ENCODE data around the gene GNPTG.
A peak's percentile ranks its signal among the peaks of the same experiment; 100 is the strongest.

The GNPTG gene

GRCh38 chr16:1349351-1349750, 2.4 kb upstream of the GNPTG start:
- no peak for DNase-seq

- no peak for DNase-seq
Observed at GRCh38 chr16:1349951-1350350, 1.8 kb upstream of the GNPTG start.

DNA sequence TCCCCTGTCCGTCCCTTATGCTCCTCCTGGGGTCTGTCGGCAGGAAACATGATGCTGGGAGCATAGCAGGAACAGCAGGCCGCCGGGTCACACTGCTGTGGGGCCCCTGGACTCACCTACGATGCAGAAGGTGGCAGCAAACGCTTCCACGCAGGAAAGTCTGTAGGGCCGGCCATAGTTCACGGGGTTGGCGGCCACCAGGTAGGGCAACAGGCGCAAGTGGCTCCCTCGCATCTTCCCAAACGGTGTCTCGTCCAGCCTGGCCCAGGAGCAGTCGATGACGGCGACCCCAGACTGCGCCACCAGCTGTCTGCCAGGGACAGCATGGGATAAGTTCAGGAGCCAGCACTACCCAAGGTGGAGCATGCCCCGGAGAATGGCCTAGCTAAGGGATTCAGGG, 1.0 kb upstream of the GNPTG start:
- no peak for DNase-seq

DNA sequence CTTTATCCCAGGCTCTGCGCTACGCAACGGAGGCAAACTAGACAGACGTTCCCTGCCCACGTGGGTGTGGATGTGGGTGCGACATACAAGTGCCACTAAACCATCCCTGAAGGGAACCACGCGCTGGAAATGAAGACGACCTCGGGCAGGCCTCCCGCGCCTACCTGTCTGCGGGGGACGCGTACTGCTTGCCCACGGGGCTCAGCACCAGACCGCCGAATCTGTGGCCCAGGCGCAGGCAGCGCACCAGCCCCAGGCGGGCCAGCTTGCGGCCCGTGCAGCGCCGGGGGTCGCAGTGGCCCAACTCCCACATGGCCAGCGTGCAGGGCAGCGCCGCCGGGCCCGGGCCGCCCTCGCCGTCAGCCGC, 533 bp upstream of the GNPTG start:
- DNase-seq: no peak

- DNase-seq: no peak
Observed at GRCh38 chr16:1354815-1355540, 3.2 kb downstream of the GNPTG start.

GRCh38 chr16:1355591-1355990, 3.9 kb downstream of the GNPTG start:
- DNase-seq: no peak

DNA sequence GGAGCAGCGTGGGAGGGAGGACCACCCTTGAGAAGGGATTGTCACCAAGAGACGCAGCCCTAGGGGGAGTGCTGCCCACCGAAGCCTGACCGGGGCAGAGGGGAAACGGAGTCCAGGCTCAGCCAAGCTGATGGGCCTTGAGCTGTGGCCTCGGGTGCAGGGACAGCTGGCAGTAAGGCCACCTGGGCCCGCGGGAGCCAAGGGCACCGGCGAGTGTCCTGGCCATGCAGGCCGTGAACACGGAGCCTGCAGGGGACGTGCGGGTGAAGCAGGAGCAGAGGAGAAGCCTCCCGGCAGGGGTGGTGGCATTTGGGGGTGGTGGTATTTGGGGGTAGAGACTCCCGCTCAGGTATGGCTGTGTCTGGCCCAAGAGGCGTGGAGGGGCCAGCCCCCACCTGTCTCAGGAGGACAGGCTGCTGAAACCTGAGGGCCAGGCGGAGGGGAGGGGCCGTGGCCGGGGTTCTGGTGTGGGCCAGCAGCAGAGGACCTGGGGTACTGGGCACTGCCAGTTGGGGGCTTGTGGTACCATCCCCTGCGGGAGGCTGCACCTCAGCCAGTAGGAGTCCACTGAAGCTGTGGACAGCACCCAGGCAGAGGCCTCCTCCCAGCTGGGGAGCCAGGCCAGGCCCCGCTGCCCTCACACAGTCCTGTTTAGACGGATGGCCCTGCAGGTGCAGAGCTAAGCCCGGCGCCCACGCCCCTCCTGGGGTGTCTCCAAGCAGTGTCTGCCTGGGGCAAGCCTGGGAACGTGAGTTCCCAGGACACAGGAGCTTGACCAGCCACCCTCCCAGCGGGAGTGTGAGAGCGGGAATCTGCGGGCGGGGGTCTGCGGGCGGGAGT, 4.5 kb downstream of the GNPTG start:
- no peak for DNase-seq

DNA sequence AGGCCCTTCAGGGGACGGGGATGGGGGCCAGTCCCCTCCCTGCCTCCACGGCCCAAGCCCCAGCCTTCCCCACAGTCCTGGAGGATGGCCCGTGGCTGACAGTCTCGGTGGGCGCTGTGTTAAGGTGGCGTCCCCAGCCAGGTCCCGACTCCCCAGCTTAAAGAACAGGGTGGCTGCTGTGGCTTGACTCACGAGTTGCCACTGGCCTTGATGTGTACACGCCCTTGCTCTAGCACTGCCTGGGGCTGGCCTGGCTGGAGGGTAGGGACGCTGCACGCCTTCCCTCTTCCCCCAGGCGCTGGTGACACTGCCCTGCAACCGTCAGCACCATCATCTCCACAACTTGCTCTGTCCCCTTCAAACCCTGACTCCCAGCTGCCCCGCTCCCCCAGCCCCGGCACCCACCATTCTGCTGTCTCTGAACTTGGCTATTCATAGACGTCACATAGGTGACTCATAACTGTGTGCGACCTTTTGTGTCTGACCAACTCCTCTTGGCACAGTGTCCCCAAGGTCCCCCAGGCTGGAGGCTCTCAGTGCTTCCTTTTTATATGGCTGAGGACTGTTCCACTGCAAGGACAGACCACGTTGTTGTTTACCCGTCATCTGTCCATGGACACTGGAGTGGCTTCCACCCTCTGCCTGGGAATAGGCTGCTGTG, 6.3 kb downstream of the GNPTG start:
- DNase-seq: no peak

DNA sequence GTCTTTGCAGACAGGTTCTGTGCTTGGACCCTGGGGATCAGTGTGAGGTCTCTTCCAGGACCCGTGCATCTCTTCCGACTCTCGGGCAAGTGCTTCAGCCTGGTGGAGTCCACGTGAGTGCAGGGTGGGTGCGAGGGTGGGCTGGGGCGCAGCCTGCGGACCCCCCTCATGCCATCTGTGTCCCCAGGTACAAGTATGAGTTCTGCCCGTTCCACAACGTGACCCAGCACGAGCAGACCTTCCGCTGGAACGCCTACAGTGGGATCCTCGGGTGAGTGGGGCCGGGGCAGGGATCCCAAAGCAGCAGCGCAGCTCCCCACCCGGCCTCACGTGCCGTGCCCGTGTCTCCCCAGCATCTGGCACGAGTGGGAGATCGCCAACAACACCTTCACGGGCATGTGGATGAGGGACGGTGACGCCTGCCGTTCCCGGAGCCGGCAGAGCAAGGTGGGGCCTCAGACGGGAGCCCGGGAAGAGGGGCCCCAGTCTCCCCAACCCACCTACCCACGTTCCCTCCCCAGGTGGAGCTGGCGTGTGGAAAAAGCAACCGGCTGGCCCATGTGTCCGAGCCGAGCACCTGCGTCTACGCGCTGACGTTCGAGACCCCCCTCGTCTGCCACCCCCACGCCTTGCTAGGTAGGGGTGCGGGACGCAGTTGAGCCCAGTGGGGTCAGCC, 10.1 kb downstream of the GNPTG start:
- no peak for DNase-seq

GRCh38 chr16:1362807-1363206, 11.1 kb downstream of the GNPTG start:
- no peak for DNase-seq

DNA sequence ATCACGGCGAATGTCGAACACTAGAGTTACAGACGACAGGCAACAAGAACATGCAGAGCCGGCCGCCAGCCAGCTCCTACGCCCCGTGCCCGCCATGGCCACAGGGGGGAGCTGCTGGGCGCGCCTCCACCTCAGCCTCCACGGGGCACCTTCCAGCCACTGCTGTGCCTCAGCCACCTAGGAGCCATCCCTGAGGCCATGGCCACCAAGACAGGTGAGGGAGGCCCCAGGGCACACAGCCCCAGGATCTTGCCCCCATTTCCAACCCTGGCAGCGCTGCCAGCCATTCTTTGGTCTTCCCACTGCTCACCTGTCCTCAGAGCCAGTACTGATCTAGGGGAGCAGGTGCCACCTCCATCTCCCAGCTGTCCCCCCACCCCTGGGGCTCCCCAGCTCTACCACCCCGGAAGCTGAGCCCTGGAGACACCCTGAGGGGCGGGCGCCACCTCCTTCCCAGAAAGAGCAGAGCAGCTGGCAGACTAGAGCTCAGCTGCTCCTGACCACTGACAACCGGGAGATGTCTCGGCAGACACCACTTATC, 11.8 kb downstream of the GNPTG start:
- DNase-seq: peak; percentile 22

- DNase-seq: no peak
Observed at GRCh38 chr16:1364510-1364909, 12.8 kb downstream of the GNPTG start.

DNA sequence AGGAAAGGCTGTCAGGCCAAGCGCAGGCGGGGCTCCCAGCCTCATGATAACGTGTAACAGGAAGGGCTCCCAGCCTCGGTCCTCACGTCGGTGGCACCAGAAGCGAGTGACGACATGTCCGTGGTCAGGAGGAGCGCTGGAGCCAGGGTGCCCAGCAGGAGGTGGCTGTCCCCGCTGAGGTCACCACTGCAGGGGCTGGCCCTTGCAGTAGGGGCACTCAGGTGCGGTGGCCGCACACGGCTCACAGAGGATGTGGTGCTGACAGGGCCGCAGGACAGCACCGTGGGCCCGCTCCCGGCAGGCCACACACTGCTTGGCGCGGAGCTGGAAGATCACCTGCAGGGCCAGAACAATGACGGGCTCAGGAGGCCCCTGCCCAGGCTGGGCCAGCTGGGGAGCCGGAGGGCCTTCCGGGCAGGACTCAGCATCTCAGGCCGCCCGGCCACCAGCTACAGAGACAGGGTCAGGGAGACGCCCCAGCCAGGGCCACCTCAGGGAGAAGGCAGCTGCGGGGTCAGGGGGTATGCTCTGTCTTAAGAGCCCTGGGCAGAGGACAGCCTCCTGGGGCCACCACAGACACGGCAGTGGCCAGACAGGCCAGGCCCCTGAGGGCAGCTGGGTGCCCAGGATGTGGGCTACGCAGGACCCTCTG, 14.5 kb downstream of the GNPTG start:
- DNase-seq: no peak

DNA sequence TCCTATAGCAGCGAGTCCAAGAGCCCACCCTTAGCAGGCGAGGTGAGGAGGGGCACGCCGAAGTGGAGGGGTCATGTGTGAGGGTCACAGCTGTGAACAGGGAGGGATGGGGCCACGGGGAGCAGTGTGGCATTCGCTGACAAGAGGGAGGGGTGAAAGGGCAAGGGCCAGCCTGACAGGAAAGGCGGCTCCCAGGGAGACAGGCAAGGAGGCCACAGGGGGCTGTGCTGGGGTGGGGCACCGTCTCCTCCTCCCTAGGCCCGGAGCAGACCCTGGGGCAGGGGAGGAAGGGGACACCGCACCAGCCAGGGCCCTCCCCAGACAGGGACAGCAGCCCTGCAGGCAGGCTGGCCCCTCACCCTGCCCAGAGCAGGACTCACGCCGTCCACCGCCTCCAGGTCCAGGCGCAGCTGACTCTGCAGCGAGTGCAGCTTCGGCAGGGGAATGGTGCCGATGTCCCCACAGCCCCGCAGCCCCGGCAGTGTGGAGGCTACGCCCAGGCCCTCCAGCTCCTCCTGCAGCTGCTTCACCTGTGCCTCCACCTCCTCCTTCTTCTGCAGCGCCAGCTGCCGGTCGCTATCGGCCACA, 15.1 kb downstream of the GNPTG start:
- DNase-seq: no peak

GRCh38 chr16:1367486-1368174, 15.9 kb downstream of the GNPTG start:
- DNase-seq: no peak

GRCh38 chr16:1371054-1371978, 19.6 kb downstream of the GNPTG start:
- no peak for DNase-seq

GRCh38 chr16:1372292-1372950, 20.7 kb downstream of the GNPTG start:
- DNase-seq: no peak

GRCh38 chr16:1374418-1375297, 22.9 kb downstream of the GNPTG start:
- no peak for DNase-seq

DNA sequence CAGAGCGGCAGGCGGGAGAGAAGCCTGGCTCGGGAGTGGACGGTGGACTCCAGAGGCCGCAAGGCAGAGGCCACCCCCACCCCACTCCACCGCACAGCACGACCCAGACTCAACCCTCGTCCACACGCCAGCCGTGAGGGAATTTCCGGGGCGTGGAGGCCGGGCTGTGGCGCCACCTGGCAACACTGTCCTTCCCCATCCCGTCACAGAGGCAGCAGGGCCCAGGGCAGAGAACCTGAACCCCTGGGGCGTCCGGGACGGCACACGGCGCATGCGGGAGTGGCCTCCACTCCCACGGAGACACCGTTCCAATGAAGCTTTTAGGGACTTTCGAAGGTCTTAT, 23.5 kb downstream of the GNPTG start:
- DNase-seq: no peak
